GM19455 (cell line): Measurements from ENCODE around the gene KLK15.

Experiments
- ATAC-seq: cut with Tn5 transposase; IDR thresholded peaks from one replicate; pipeline ENCODE4 v1.9.1; 2021; ENCODE audit not compliant: unreplicated experiment

KLK15 gene

GRCh38 chr19:50833117-50833801, at the start of gene KLK15:
KLK15 (minus strand) TSS chr19:50833574; CDS start chr19:50831492, 2,082 bp downstream.
- ATAC-seq: no peak

- no peak for ATAC-seq
Measured at GRCh38 chr19:50882188-50882587, 48.8 kb upstream of the KLK15 start.

- ATAC-seq: no peak
Measured at GRCh38 chr19:50880241-50880640, 46.9 kb upstream of the KLK15 start.

- ATAC-seq: no peak
Measured at GRCh38 chr19:50878851-50879250, 45.5 kb upstream of the KLK15 start.

- no peak for ATAC-seq
Measured at GRCh38 chr19:50877338-50877737, 44.0 kb upstream of the KLK15 start.

GRCh38 chr19:50876456-50876855, 43.1 kb upstream of the KLK15 start:
- no peak for ATAC-seq

DNA sequence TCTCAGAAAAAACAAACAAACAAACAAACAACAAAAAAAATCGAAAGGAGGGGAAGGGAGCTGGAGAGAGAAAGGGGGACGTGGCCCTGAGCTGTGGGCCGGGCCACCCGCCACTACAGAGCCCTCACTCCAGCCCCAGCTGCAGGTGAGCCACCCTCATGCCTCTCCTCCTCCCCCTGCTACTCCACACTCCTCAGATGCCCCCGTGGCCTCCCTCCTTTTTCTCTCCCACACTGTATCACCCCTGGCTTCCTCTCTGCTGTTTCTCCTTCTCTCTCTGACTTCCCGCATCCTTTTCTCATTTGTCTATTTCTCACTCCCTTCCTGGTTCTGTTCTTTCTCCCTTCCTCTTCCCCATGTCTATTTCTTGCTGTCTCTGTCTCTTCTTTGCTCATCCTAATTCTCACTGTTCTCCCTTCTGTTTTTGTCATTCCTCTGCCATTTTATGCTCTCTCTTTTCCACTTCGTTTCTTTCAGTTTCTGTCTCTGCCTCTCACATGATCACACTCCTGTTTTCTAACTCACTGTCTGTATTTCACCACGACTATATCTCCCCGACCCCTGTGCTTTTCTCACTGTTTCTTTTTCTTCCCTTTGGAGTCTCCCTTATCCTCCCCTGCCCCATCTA, 42.5 kb upstream of the KLK15 start:
- ATAC-seq: no peak

DNA sequence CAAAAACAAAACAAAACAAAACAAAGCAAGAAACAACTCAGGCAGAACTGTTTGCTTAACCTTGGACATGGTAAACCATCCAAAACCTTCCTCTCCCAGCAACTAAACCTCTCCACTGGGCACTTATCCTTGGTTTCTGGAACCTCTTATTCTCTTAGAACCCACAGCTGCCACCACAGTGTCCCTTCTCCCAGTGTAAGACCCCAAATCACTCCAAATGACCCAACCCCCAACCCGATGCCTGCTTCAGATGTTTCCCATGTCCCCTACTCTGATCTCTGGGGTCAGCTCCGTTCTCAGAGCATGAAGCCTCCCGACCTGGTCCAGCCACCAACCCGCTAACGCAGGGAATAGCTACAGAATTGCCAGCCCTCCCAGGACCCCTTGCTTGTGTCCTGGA, 40.8 kb upstream of the KLK15 start:
- ATAC-seq: no peak

DNA sequence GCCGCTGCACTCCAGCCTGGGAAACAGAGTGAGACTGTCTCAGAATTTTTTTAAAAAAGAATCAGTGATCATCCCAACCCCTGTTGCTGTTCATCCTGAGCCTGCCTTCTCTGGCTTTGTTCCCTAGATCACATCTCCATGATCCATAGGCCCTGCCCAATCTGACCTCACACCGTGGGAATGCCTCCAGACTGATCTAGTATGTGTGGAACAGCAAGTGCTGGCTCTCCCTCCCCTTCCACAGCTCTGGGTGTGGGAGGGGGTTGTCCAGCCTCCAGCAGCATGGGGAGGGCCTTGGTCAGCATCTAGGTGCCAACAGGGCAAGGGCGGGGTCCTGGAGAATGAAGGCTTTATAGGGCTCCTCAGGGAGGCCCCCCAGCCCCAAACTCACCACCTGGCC, 39.7 kb upstream of the KLK15 start, which contains the start of gene KLK2:
KLK2 (plus strand) TSS at position 384 of the 400 bp plus-strand sequence. CDS start 35 bp downstream, outside the sequence.
- no peak for ATAC-seq

DNA sequence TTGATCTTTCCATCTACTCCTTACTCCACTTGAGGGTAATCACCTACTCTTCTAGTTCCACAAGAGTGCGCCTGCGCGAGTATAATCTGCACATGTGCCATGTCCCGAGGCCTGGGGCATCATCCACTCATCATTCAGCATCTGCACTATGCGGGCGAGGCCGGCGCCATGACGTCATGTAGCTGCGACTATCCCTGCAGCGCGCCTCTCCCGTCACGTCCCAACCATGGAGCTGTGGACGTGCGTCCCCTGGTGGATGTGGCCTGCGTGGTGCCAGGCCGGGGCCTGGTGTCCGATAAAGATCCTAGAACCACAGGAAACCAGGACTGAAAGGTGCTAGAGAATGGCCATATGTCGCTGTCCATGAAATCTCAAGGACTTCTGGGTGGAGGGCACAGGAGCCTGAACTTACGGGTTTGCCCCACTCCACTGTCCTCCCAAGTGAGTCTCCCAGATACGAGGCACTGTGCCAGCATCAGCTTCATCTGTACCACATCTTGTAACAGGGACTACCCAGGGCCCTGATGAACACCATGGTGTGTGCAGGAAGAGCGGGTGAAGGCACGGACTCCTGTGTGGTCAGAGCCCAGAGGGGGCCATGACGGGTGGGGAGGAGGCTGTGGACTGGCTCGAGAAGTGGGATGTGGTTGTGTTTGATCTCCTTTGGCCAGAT, 37.2 kb upstream of the KLK15 start:
- ATAC-seq: no peak

DNA sequence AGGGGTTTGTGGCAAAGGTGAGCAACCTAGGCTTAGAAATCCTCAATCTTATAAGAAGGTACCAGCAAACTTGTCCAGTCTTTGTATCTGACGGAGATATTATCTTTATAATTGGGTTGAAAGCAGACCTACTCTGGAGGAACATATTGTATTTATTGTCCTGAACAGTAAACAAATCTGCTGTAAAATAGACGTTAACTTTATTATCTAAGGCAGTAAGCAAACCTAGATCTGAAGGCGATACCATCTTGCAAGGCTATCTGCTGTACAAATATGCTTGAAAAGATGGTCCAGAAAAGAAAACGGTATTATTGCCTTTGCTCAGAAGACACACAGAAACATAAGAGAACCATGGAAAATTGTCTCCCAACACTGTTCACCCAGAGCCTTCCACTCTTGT, 36.1 kb upstream of the KLK15 start:
- no peak for ATAC-seq

GRCh38 chr19:50861496-50862286, 28.3 kb upstream of the KLK15 start:
- no peak for ATAC-seq

DNA sequence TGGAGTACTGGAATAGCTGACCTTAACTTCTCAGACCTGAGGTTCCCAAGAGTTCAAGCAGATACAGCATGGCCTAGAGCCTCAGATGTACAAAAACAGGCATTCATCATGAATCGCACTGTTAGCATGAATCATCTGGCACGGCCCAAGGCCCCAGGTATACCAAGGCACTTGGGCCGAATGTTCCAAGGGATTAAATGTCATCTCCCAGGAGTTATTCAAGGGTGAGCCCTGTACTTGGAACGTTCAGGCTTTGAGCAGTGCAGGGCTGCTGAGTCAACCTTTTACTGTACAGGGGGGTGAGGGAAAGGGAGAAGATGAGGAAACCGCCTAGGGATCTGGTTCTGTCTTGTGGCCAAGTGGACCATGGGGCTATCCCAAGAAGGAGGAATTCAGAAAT, 27.6 kb upstream of the KLK15 start:
- ATAC-seq: no peak

DNA sequence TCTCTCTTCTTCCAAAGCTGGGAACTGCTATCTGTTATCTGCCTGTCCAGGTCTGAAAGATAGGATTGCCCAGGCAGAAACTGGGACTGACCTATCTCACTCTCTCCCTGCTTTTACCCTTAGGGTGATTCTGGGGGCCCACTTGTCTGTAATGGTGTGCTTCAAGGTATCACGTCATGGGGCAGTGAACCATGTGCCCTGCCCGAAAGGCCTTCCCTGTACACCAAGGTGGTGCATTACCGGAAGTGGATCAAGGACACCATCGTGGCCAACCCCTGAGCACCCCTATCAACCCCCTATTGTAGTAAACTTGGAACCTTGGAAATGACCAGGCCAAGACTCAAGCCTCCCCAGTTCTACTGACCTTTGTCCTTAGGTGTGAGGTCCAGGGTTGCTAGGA, 26.5 kb upstream of the KLK15 start:
- ATAC-seq: no peak

- no peak for ATAC-seq
Measured at GRCh38 chr19:50858886-50859285, 25.5 kb upstream of the KLK15 start.

- no peak for ATAC-seq
Measured at GRCh38 chr19:50857366-50857765, 24.0 kb upstream of the KLK15 start.

DNA sequence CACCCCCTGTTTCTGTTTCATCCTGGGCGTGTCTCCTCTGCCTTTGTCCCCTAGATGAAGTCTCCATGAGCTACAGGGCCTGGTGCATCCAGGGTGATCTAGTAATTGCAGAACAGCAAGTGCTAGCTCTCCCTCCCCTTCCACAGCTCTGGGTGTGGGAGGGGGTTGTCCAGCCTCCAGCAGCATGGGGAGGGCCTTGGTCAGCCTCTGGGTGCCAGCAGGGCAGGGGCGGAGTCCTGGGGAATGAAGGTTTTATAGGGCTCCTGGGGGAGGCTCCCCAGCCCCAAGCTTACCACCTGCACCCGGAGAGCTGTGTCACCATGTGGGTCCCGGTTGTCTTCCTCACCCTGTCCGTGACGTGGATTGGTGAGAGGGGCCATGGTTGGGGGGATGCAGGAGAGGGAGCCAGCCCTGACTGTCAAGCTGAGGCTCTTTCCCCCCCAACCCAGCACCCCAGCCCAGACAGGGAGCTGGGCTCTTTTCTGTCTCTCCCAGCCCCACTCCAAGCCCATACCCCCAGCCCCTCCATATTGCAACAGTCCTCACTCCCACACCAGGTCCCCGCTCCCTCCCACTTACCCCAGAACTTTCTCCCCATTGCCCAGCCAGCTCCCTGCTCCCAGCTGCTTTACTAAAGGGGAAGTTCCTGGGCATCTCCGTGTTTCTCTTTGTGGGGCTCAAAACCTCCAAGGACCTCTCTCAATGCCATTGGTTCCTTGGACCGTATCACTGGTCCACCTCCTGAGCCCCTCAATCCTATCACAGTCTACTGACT, 21.4 kb upstream of the KLK15 start, which contains the start of gene KLK3:
KLK3 (plus strand) TSS at position 280 of the 775 bp plus-strand sequence; CDS start at position 321, 41 bp downstream.
- no peak for ATAC-seq

DNA sequence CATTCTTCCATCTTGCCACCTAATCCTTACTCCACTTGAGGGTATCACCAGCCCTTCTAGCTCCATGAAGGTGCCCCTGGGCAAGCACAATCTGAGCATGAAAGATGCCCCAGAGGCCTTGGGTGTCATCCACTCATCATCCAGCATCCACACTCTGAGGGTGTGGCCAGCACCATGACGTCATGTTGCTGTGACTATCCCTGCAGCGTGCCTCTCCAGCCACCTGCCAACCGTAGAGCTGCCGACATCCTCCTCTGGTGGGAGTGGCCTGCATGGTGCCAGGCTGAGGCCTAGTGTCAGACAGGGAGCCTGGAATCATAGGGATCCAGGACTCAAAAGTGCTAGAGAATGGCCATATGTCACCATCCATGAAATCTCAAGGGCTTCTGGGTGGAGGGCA, 18.2 kb upstream of the KLK15 start:
- ATAC-seq: no peak

DNA sequence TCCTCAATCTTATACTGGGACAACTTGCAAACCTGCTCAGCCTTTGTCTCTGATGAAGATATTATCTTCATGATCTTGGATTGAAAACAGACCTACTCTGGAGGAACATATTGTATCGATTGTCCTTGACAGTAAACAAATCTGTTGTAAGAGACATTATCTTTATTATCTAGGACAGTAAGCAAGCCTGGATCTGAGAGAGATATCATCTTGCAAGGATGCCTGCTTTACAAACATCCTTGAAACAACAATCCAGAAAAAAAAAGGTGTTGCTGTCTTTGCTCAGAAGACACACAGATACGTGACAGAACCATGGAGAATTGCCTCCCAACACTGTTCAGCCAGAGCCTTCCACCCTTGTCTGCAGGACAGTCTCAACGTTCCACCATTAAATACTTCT, 17.4 kb upstream of the KLK15 start:
- ATAC-seq: no peak

- ATAC-seq: no peak
Measured at GRCh38 chr19:50844296-50844935, 11.0 kb upstream of the KLK15 start.
